T-helper 17 cell (primary cell): Measurements from ENCODE around the gene EPB41L4B. TPM values are rescaled to one million over a fixed set of nuclear protein-coding genes. Genes with fewer than 3 reads are reported as not detected.

Source experiments
- ATAC-seq: fragments of 150-1000 bp; cut with Tn5 transposase; 2 replicates; pipeline ENCODE4 v1.10.0; 2021; ENCODE audit warnings: mild to moderate bottlenecking, moderate library complexity
- DNase-seq, 3 donors: peaks; one replicate each; pipeline versions ENCODE4 v3.0.0 to v3.0.0-alpha.2; 2020 to 2021
- H3K9me3 ChIP-seq: one replicate; pipeline ENCODE4 v1.7.0; 2013; ENCODE audit warnings: low read length, mild to moderate bottlenecking; ENCODE audit not compliant: control insufficient read depth, poor library complexity, severe bottlenecking
- H3K27ac Mint-ChIP-seq: one replicate; pipeline ENCODE4 v1.8.0; 2022; ENCODE audit warnings: mild to moderate bottlenecking, moderate library complexity, mixed read lengths
- H3K27me3 Mint-ChIP-seq: one replicate; pipeline ENCODE4 v1.8.0; 2022; ENCODE audit warnings: mixed read lengths
- H3K36me3 Mint-ChIP-seq: one replicate; pipeline ENCODE4 v1.8.0; 2022; ENCODE audit warnings: low read depth, mixed read lengths
- H3K4me1 Mint-ChIP-seq: one replicate; pipeline ENCODE4 v1.8.0; 2022; ENCODE audit warnings: mild to moderate bottlenecking, mixed read lengths
- H3K4me3 Mint-ChIP-seq: one replicate; pipeline ENCODE4 v1.8.0; 2022; ENCODE audit warnings: mild to moderate bottlenecking, moderate library complexity, mixed read lengths
- total RNA-seq, 4 donors: library from RNA in 2 of 4; stranded (reverse) in 2 of 4; gene quantifications; one replicate each; pipeline ENCODE4 v1.2.3 and lab custom pipeline; 2022 to 2026

EPB41L4B gene
- total RNA-seq, 2 donors from 2014 or later: not detected

- no peaks in the 10 kb centered on the region for H3K9me3 ChIP-seq
- H3K4me3 Mint-ChIP-seq: no peak overlapping the region
- peaks cover 3% of the 10 kb centered on the region for H3K36me3 Mint-ChIP-seq
- H3K27me3 Mint-ChIP-seq: peaks cover 52% of the 10 kb centered on the region
- ATAC-seq (no peak), DNase-seq (no peak)
- H3K27ac Mint-ChIP-seq: no peak overlapping the region
- peaks cover 2% of the 10 kb centered on the region for H3K4me1 Mint-ChIP-seq
Observed at GRCh38 chr9:109281518-109281917, 39.3 kb downstream of the EPB41L4B start.

DNA sequence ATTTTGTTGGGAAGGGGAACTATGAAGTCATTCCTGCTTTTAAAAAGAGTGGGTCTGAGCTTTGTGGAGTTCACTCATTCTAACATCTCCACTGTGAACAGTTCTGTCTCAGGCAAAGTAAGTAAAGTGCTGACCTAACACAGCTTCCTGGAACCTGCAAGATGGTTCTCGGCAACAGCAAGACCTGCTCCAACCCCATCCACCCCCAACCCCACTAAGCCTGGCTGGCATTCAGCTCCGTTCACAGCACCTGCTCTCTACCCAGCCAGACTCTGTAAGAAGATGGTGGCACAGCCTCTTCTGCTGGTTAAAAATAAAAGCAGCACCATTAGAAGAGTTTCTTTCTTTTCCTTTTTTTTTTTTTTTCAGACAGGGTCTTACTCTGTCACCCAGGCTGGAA lies 42.0 kb downstream of the EPB41L4B start:
- no peak overlapping the region for H3K27ac Mint-ChIP-seq

GRCh38 chr9:109278216-109278615 lies 42.6 kb downstream of the EPB41L4B start:
- Mint-ChIP-seq H3K4me3 (no peak overlapping the region), H3K4me1 (peaks cover 2% of the 10 kb centered on the region), H3K27ac (no peak overlapping the region), H3K36me3 (peaks cover 3% of the 10 kb centered on the region), H3K27me3 (peaks cover 68% of the 10 kb centered on the region)
- no peak for DNase-seq
- no peaks in the 10 kb centered on the region for H3K9me3 ChIP-seq
- ATAC-seq: no peak

More for the DNA sequence above, 42.0 kb downstream of the EPB41L4B start:
- DNase-seq: no peak
- ATAC-seq: no peak
- Mint-ChIP-seq H3K4me3 (no peak overlapping the region), H3K36me3 (peaks cover 3% of the 10 kb centered on the region), H3K4me1 (peaks cover 2% of the 10 kb centered on the region), H3K27me3 (peaks cover 65% of the 10 kb centered on the region)
- no peaks in the 10 kb centered on the region for H3K9me3 ChIP-seq

GRCh38 chr9:109277451-109277850 lies 43.4 kb downstream of the EPB41L4B start:
- DNase-seq (no peak), ATAC-seq (no peak)
- Mint-ChIP-seq H3K36me3 (peaks cover 3% of the 10 kb centered on the region), H3K4me3 (no peak overlapping the region), H3K27ac (no peak overlapping the region), H3K27me3 (peaks cover 61% of the 10 kb centered on the region), H3K4me1 (peaks cover 2% of the 10 kb centered on the region)
- H3K9me3 ChIP-seq: no peaks in the 10 kb centered on the region

GRCh38 chr9:109276469-109277440 lies 44.1 kb downstream of the EPB41L4B start:
- Mint-ChIP-seq H3K27ac (no peak overlapping the region), H3K36me3 (peaks cover 3% of the 10 kb centered on the region), H3K27me3 (peaks cover 60% of the 10 kb centered on the region), H3K4me1 (peaks cover 2% of the 10 kb centered on the region), H3K4me3 (no peak overlapping the region)
- no peaks in the 10 kb centered on the region for H3K9me3 ChIP-seq
- DNase-seq: no peak
- ATAC-seq: no peak

DNA sequence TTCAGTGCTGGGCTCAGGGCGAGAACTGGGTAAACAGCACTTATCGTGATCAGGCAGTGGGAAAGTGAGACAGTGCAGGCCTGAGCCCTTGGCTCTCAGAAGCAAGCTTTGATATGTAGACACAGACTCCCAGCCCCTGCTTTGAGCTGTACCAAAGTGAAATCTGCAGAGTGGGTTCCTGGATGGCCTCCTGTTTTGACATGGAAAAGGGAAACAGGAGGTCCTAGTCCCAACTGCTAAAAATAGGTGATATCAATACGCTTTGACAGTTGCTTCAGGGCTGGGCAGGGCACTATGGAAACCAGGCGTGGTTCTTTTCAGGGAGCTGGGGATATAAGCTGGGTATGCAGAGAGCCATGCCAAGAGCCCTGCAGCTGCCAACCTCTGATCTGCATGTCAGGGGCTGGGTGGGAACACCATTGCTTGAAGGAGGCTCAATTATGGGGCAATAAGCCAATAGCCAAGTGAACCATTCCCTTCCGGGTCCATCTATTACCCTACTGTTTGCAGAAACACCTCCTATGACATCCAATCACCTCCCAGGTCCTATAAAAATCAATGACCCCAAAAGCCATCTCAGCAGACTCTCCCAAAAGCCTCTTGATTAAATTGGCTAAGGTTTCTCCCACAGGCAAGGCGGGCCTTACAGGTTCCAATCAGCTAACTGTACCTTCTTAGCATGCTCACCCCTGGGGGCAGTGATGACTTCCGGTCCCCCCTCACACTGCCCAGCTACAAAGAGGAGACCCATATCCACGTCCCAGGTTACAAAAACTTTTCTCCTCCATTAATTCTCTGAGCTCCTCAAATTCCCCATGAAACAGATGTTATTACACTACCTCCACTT lies 45.8 kb downstream of the EPB41L4B start:
- peaks cover 2% of the 10 kb centered on the region for H3K4me1 Mint-ChIP-seq
- H3K4me3 Mint-ChIP-seq: no peak overlapping the region
- H3K9me3 ChIP-seq: no peaks in the 10 kb centered on the region
- no peak for DNase-seq
- peaks cover 3% of the 10 kb centered on the region for H3K36me3 Mint-ChIP-seq
- H3K27ac Mint-ChIP-seq: no peak overlapping the region
- peaks cover 47% of the 10 kb centered on the region for H3K27me3 Mint-ChIP-seq
- no peak for ATAC-seq

DNA sequence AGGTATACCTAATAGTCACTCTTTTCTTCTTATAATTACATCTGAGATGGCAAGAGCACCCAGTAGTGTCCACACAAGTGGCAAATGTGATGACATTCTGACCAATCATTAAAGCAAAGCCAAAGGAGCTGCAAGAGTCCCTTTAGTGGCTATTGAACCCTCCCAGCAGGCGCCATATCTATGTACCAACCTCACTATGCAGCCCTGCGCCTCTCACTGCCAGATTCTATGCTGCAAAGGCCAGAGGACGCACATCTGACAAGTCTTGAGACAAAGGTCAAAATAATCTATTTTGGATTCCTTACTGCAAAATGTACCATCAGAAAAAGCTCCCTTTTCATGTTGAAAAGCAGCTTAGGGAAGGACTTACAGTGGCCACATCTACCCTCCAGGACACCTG lies 47.0 kb downstream of the EPB41L4B start:
- Mint-ChIP-seq H3K4me3 (no peak overlapping the region), H3K4me1 (peaks cover 2% of the 10 kb centered on the region), H3K27me3 (peaks cover 42% of the 10 kb centered on the region), H3K36me3 (peaks cover 3% of the 10 kb centered on the region), H3K27ac (no peak overlapping the region)
- DNase-seq: no peak
- ATAC-seq: no peak
- H3K9me3 ChIP-seq: no peaks in the 10 kb centered on the region

- peaks cover 3% of the 10 kb centered on the region for H3K36me3 Mint-ChIP-seq
- no peak for ATAC-seq
- no peak overlapping the region for H3K27ac Mint-ChIP-seq
- peaks cover 2% of the 10 kb centered on the region for H3K4me1 Mint-ChIP-seq
- no peak for DNase-seq
- no peak overlapping the region for H3K4me3 Mint-ChIP-seq
- peaks cover 38% of the 10 kb centered on the region for H3K27me3 Mint-ChIP-seq
- H3K9me3 ChIP-seq: no peaks in the 10 kb centered on the region
Observed at GRCh38 chr9:109272745-109273144, 48.1 kb downstream of the EPB41L4B start.

DNA sequence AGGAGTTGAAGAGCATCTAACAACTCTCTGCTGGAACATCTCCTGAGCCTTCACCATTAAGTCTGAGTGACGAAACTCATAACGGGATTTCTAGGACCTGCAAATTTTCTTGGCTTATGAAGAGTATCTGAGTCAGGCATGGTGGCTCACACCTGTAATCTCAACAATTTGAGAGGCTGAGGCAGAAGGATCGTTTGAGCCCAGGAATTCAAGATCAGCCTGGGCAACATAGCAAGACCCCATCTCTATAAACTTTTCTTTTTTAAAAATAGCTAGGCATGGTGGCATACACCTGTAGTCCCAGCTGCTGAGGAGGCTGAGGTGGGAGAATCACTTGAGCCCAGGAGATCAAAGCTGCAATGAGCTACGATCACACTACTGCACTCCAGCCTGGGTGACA lies 48.8 kb downstream of the EPB41L4B start:
- Mint-ChIP-seq H3K27me3 (peaks cover 31% of the 10 kb centered on the region), H3K4me3 (no peak overlapping the region), H3K36me3 (peaks cover 3% of the 10 kb centered on the region), H3K27ac (no peak overlapping the region), H3K4me1 (no peaks in the 10 kb centered on the region)
- DNase-seq: no peak
- no peak for ATAC-seq
- H3K9me3 ChIP-seq: no peaks in the 10 kb centered on the region

DNA sequence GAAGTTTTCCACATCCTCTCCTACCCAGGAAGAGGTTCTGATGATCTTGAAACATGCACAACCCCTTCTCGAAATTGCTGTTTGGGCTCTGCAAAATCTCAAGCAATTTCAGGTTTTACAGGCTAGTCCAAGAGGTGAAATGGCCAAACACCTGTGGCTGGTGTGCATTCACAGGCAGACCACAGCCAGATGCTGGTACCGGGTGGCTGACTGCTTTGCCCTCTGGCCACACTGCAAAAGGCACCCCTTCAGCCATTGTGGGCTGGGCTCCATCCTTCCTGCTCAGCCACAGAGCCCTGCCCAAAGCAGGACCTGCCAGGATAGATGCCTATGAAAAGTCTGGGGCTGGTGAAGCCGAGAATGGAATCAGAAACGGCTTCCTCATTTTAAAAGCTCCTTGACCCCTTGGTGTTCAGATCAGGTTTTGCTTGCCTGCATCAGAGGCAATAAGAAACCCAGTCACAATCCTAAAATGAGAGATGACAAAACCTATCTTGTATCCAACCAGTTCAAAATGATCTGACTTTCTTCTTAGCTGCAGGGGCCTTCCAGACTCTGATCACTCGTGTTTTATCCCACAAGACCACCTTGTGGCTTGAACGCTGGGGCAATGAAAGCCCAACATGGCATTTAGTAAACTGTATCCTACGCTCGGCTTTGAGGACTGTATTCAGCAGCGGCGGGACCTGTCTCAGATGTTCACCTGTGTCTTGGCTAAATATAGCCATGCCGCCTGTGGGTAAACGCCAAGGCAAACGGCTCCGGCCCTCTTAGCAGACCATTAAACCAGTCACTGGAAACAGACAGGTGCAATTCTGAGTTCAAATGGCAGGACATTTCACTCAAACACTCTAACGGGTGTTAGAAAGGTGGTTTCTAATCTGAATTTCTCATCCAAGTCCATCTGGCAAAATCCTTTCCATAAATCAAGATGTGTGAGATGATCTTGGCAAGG lies 49.6 kb downstream of the EPB41L4B start:
- Mint-ChIP-seq H3K4me3 (no peak overlapping the region), H3K36me3 (no peaks in the 10 kb centered on the region), H3K4me1 (no peaks in the 10 kb centered on the region), H3K27ac (no peak overlapping the region), H3K27me3 (peaks cover 27% of the 10 kb centered on the region)
- ATAC-seq: no peak
- no peaks in the 10 kb centered on the region for H3K9me3 ChIP-seq
- no peak for DNase-seq

DNA sequence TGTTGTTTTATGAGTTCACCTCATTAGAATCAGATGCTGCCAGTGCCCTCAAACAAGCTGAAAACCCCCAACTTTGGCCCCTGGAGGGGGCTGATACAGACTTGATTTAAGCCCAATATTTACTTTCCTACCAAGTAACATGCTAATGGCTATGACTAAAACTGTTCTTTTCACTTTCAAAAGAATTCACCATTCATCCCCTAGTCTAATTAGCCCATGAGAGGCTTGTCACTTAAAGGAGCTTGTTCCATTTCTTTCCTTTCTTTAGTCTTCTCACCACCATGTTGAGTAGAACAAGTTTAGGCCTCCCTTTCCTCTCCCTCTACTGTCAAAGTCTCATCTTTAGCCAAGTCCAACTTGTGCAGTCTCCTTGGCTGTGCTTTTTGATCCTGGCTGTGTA lies 50.4 kb downstream of the EPB41L4B start:
- H3K9me3 ChIP-seq: no peaks in the 10 kb centered on the region
- no peaks in the 10 kb centered on the region for H3K4me1 Mint-ChIP-seq
- H3K27ac Mint-ChIP-seq: no peak overlapping the region
- H3K36me3 Mint-ChIP-seq: no peaks in the 10 kb centered on the region
- ATAC-seq (no peak), DNase-seq (no peak)
- H3K27me3 Mint-ChIP-seq: peaks cover 28% of the 10 kb centered on the region
- no peak overlapping the region for H3K4me3 Mint-ChIP-seq

DNA sequence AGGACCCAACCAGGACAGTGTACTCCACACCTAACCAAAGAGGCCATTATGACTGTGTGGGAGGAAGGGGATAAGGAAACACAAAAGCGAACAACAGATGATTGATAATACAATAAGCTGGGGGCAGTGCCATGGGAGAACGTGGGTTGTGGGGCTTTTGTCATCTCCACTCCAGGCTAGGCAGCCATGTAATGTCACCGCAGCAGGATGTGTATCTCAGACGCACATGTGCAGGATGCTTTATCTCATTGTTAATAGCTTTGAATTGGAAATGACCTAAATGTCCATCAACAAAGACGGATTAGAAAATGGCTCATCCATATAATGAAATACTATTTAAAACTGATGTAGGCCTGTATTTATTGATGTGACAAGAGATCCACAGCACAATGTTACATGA lies 51.0 kb downstream of the EPB41L4B start:
- H3K4me3 Mint-ChIP-seq: no peak overlapping the region
- H3K36me3 Mint-ChIP-seq: no peaks in the 10 kb centered on the region
- DNase-seq (no peak), ATAC-seq (no peak)
- no peaks in the 10 kb centered on the region for H3K4me1 Mint-ChIP-seq
- H3K27me3 Mint-ChIP-seq: peaks cover 29% of the 10 kb centered on the region
- no peak overlapping the region for H3K27ac Mint-ChIP-seq
- no peaks in the 10 kb centered on the region for H3K9me3 ChIP-seq
